Measurements from ENCODE around the gene NRGN.

The NRGN gene

GRCh38 chr11:124796312-124796711 lies 56.6 kb downstream of the NRGN start:
- no peak for DNase-seq
